ENCODE measurements around the gene APBA2.

DNA sequence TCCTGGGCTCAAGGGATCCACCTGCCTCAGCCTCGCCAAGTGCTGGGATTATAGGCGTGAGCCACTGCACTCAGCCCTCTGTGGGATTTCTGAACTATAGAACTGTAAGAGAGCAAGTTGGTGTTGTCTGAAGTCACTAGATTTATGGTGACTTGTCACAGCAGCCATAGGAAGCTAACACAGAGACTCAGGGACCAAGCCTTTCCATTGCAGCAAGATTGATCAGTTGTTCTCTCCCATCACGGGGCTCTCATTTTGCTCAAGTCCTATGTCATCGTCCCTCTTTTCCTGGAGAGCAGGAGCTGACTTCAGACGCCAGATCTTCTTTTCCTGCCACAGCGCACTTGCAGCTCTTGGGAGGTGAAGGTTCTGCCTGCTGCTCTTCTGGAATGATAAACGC is 61.0 kb downstream of the APBA2 start:
- TF ChIP-seq, protein P1, sequence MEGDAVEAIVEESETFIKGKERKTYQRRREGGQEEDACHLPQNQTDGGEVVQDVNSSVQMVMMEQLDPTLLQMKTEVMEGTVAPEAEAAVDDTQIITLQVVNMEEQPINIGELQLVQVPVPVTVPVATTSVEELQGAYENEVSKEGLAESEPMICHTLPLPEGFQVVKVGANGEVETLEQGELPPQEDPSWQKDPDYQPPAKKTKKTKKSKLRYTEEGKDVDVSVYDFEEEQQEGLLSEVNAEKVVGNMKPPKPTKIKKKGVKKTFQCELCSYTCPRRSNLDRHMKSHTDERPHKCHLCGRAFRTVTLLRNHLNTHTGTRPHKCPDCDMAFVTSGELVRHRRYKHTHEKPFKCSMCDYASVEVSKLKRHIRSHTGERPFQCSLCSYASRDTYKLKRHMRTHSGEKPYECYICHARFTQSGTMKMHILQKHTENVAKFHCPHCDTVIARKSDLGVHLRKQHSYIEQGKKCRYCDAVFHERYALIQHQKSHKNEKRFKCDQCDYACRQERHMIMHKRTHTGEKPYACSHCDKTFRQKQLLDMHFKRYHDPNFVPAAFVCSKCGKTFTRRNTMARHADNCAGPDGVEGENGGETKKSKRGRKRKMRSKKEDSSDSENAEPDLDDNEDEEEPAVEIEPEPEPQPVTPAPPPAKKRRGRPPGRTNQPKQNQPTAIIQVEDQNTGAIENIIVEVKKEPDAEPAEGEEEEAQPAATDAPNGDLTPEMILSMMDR (IDR thresholded peaks at IDR 0.05), result no peak
- TF ChIP-seq POLR2A (IDR thresholded peaks at IDR 0.05; ENCODE audit: low read depth), result no peak
- no peak for TF ChIP-seq EP300 (IDR thresholded peaks at IDR 0.05)
